ENCODE measurements around the gene RNF25. TPM values are rescaled to one million over a fixed set of nuclear protein-coding genes. Genes with fewer than 3 reads are reported as not detected.

The RNF25 gene
- total and polyA plus RNA-seq, 2 of the 8 experiments (the other 6 are each of a cell fraction or from before 2014, with no cell fraction given), result 19.6 to 29.6 TPM

DNA sequence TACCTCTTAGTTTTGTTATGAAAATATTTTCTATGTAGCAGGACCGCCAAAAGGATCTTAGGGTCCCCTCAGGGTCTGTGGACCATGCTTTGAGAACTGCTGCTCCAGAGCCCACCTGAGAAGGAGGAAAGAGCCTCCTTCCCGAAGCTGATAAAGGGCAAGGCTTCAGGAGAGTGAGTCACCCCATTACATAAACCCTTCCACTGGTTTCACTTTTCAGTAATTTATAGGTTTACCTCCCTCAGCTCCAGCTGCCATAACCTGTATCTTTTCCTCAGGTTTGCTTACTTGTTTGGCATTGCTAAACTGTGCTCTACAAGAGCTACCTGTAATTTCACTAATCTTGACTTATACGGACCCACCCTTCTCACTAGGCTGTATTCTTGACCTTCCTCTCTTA, 45.5 kb upstream of the RNF25 start:
- H4K91ac ChIP-seq (replicated peaks; ENCODE audit: insufficient read length, low read length), result no peak overlapping the region
- H2BK5ac ChIP-seq (ENCODE audit: low read depth, low read length), result no peak overlapping the region
- no peaks in the 10 kb centered on the region for H3K23me2 ChIP-seq (ENCODE audit: low read depth, low read length)
- WGBS, 2 experiments (ENCODE audit: extremely low coverage in 1 of 2, insufficient coverage in 1 of 2, insufficient read length in 1 of 2, insufficient replicate concordance in 2 of 2, low coverage in 1 of 2, low lambda C conversion rate in 2 of 2, missing lambda C conversion rate in 1 of 2), result 94% methylated on average over 3 of the region's 3 CpGs; no CpG with 5 or more reads in 1 of the 2 experiments
- ChIA-PET CTCF (ENCODE audit: partially characterized antibody) (interaction anchor here (0.6 to 4.5 kb wide), 8 partner anchors 10 to 743 kb away, joined by 3 to 17 read pairs (median 3); no protein-coding TSS in a partner anchor), POLR2A (ENCODE audit: partially characterized antibody) (no interaction called here)
- H3K79me1 ChIP-seq (ENCODE audit: low read depth, low read length), result peaks cover 9% of the 10 kb centered on the region; the same call in 1 of the 2 replicates
- no peak overlapping the region for H3K9ac ChIP-seq (replicated peaks in 1 of 4; ENCODE audit: extremely low read depth in 1 of 4, low read depth in 3 of 4, low read length in 3 of 4)
- TF ChIP-seq RBBP5 (IDR thresholded peaks at IDR 0.05; ENCODE audit: borderline replicate concordance, low read depth, low read length), result no peak
- no peak for TF ChIP-seq FOSL1 (IDR thresholded peaks at IDR 0.05; ENCODE audit: insufficient read depth, low read depth, low read length)
- TF ChIP-seq, protein P1, sequence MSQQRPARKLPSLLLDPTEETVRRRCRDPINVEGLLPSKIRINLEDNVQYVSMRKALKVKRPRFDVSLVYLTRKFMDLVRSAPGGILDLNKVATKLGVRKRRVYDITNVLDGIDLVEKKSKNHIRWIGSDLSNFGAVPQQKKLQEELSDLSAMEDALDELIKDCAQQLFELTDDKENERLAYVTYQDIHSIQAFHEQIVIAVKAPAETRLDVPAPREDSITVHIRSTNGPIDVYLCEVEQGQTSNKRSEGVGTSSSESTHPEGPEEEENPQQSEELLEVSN (IDR thresholded peaks at IDR 0.05), result no peak
- no peak for DNase-seq (ENCODE audit: low read depth in 1 of 2, low spot score in 2 of 2)
- peaks cover 0 to 9% (median 0%) of the 10 kb centered on the region in 4 experiments; a peak in 1 of 8 replicates for H3K36me3 ChIP-seq (ENCODE audit: control insufficient read depth in 2 of 4, insufficient read depth in 4 of 4, low read length in 3 of 4)
- no peak overlapping the region for H3K56ac ChIP-seq (replicated peaks; ENCODE audit: insufficient read length, low read depth, low read length)
- no peak overlapping the region for H2AFZ ChIP-seq (ENCODE audit: low read length)
- H3K4me1 ChIP-seq (replicated peaks in 1 of 4; ENCODE audit: control insufficient read depth in 3 of 4, insufficient read depth in 4 of 4, low read length in 3 of 4), result peaks cover 0 to 11% (median 3%) of the 10 kb centered on the region in 4 experiments; a peak in 5 of 7 replicates
- H2BK20ac ChIP-seq (ENCODE audit: low read length), result no peak overlapping the region
- H3K14ac ChIP-seq (ENCODE audit: insufficient read length), result no peak overlapping the region
- H3K79me2 ChIP-seq (ENCODE audit: control insufficient read depth in 1 of 2, insufficient read depth in 2 of 2, low read length in 2 of 2), result peaks cover 14 to 83% of the 10 kb centered on the region in 2 experiments
- no peaks in the 10 kb centered on the region for H3K27me3 ChIP-seq (replicated peaks in 1 of 4; ENCODE audit: control insufficient read depth in 3 of 4, extremely low read depth in 1 of 4, insufficient read depth in 3 of 4, low read length in 3 of 4)
- H4K20me1 ChIP-seq (replicated peaks in 1 of 2; ENCODE audit: control insufficient read depth in 1 of 2, insufficient read depth in 2 of 2, low read length in 2 of 2), result peaks cover 3 to 10% of the 10 kb centered on the region in 2 experiments
- no peak overlapping the region for H4K8ac ChIP-seq (ENCODE audit: extremely low read depth, insufficient read depth, low read length)
- H3K23ac ChIP-seq (ENCODE audit: insufficient read length), result no peak overlapping the region
- H2BK15ac ChIP-seq (ENCODE audit: low read length), result no peak overlapping the region
- no peak overlapping the region for H2BK120ac ChIP-seq (replicated peaks; ENCODE audit: low read depth, low read length)
- H3K4me3 ChIP-seq (ENCODE audit: extremely low read depth in 1 of 4, insufficient read depth in 2 of 4, low read depth in 3 of 4, low read length in 4 of 4), result no peak overlapping the region
- H3K18ac ChIP-seq (ENCODE audit: extremely low read depth, low read length), result no peak overlapping the region
- H2BK12ac ChIP-seq (ENCODE audit: low read depth, low read length), result no peak overlapping the region
- H3K27ac ChIP-seq (ENCODE audit: low read depth, low read length), result no peak overlapping the region
- H3K4ac ChIP-seq (replicated peaks; ENCODE audit: insufficient read length, low read depth, low read length), result no peak overlapping the region
- no peak overlapping the region for H2AK5ac ChIP-seq (ENCODE audit: low read depth, low read length)
- no peak for FAIRE-seq
- no peaks in the 10 kb centered on the region for H3K9me3 ChIP-seq (ENCODE audit: insufficient read depth in 2 of 2, low read depth in 1 of 2, low read length in 1 of 2)
- H4K5ac ChIP-seq (ENCODE audit: insufficient read length, low read depth, low read length), result no peak overlapping the region
- H3K4me2 ChIP-seq (ENCODE audit: insufficient read depth in 1 of 2, low read depth in 2 of 2, low read length in 2 of 2), result no peak overlapping the region

Measured in H1 (cell line).